Naive thymus-derived CD8-positive, alpha-beta T cell (primary cell): ENCODE results near the gene KCNIP4. TPM values are rescaled to one million over a fixed set of nuclear protein-coding genes. Genes with fewer than 3 reads are reported as not detected.

Experiments
- ATAC-seq, 2 donors: fragments of 150-1000 bp; cut with Tn5 transposase in 1 of 2; sonication (Bioruptor Pico), chemical (Tn5 transposase) in 1 of 2; 1 replicate in 1 of 2; 2 replicates in 1 of 2; pipeline ENCODE4 v1.10.0; 2021; ENCODE audit warnings: mild to moderate bottlenecking in 2 of 2, moderate library complexity in 2 of 2
- POLR2A ChIA-PET: fragments of 350-600 bp; sonication (Branson Sonifier 250); formaldehyde crosslinking; loops from one replicate; lab custom pipeline; 2021; ENCODE audit warnings: antibody characterized with exemption; lab: Charles Lee
- DNase-seq, 10 donors: peaks; one replicate each; pipeline versions ENCODE4 v3.0.0 to v3.0.0-alpha.2; 2020 to 2022
- H3K27ac Mint-ChIP-seq, 10 donors: one replicate each; pipeline ENCODE4 v1.8.0; 2020 to 2022; ENCODE audit warnings: mild to moderate bottlenecking in 10 of 10, mixed read lengths in 10 of 10, moderate library complexity in 4 of 10, inconsistent platforms in 1 of 10
- H3K27me3 Mint-ChIP-seq, 5 donors: one replicate each; pipeline ENCODE4 v1.8.0; 2021 to 2022; ENCODE audit warnings: mixed read lengths in 5 of 5
- H3K36me3 Mint-ChIP-seq, 3 donors: one replicate each; pipeline ENCODE4 v1.8.0; 2020 to 2022; ENCODE audit warnings: mixed read lengths in 3 of 3, mild to moderate bottlenecking in 2 of 3, inconsistent platforms in 1 of 3
- H3K4me1 Mint-ChIP-seq, 4 donors: one replicate each; pipeline ENCODE4 v1.8.0; 2021 to 2022; ENCODE audit warnings: mixed read lengths in 4 of 4
- H3K4me3 Mint-ChIP-seq, 10 donors: one replicate each; pipeline ENCODE4 v1.8.0; 2020 to 2022; ENCODE audit warnings: mild to moderate bottlenecking in 10 of 10, mixed read lengths in 10 of 10, moderate library complexity in 6 of 10, inconsistent platforms in 1 of 10
- H3K9me3 Mint-ChIP-seq, 9 donors: one replicate each; pipeline ENCODE4 v1.8.0; 2020 to 2022; ENCODE audit warnings: mixed read lengths in 9 of 9, mild to moderate bottlenecking in 3 of 9, inconsistent platforms in 1 of 9, moderate library complexity in 1 of 9
- polyA plus RNA-seq, 3 donors: library from polyadenylated mRNA; unstranded; fragments of 300-500 nt; fragmentation: Illumina TruSeq; gene quantifications; one replicate each; pipeline ENCODE4 v1.2.3, GENCODE V29; 2021
- total RNA-seq, 8 experiments: library from RNA in 2 of 8; stranded (reverse) in 2 of 8; gene quantifications; one replicate each; pipeline ENCODE4 v1.2.3 and lab custom pipeline; 2021 to 2026

The KCNIP4 gene
- total and polyA plus RNA-seq, 5 experiments from 2014 or later = 0.19 to 0.36 TPM; not detected in 3

DNA sequence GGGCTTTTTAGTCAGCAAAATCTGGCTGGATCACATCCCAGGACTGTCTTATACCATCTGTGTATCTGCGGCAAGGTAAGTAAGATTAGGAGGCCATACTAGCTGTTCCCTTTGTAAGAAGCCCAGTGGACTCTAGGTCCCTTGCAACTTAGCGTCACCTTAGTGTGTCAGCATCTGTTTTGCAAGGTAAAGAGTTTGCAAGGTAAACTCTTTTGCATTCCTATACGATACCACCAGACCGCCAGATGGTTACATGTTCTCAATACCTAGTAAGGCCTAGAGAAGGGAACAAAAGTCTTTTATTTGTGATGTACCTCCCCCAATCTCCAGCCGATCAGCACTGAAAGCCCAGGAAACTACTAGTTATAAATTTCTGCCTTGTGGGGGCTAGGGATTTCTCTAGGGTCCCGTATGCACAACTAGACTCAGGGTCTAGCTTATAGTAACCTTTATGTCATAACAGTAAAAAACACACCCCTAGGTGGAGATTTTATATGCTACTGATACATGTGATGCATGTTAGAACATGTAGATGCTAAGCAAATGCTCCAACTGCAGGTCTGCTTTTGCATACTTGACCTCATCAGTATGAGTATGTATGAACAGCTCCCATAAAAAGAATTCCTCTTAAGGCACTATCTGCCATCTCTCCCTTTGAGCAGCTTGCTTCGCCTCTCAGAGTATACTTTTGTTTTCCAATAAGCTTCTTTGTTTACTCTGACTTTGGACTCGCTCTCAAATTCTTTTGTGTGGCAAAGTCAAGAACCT is 78.4 kb downstream of the KCNIP4 start:
- H3K27me3 Mint-ChIP-seq = peaks cover 0 to 7% (median 0%) of the 10 kb centered on the region in 5 donors
- no peak overlapping the region for H3K27ac Mint-ChIP-seq
- no peaks in the 10 kb centered on the region for H3K4me1 Mint-ChIP-seq
- DNase-seq = no peak
- no peak overlapping the region for H3K4me3 Mint-ChIP-seq
- no peak for ATAC-seq
- H3K36me3 Mint-ChIP-seq = no peaks in the 10 kb centered on the region
- peaks cover 0 to 22% (median 2%) of the 10 kb centered on the region in 9 donors for H3K9me3 Mint-ChIP-seq
- POLR2A ChIA-PET = no interaction called here

DNA sequence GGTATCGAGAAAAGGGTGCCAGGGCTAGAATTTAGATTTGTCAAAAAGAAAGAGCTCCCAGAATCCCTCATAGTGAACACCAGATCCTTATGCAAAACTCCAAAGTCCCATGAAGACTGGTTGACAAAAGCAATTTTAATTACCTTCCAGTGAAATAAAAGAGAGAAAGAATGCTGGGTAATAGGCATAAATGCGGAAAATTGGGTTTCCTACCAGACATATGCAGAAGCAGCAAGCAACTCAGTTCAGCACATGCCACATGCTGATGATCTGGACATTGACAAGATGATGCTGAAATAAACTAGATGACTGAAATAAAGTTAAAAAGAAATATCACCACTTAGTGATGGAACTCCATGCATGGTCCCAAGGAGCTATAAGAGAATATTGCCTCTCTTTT is 83.9 kb downstream of the KCNIP4 start:
- ATAC-seq = no peak

DNA sequence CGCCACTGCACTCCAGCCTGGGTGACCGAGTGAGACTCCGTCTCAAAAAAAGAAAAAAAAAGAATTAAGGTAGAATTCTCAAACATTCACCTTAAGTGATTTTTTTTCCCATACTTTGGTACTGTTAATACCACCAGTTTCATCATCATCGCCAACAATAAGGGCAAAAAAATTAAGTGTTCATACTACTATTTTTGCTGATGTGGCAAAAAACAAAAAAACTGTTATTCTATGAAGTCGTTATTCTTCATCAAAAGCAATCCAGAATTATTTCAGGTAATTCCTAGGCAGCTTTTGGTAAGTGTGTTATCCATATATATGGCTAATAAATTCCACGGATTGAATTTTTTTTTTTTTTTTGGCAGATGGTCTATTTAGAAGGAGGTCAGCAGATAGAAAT is 85.7 kb downstream of the KCNIP4 start:
- Mint-ChIP-seq H3K27ac (no peak overlapping the region), H3K36me3 (no peaks in the 10 kb centered on the region), H3K4me3 (no peak overlapping the region), H3K27me3 (peaks cover 0 to 11% (median 2%) of the 10 kb centered on the region in 5 donors), H3K4me1 (no peaks in the 10 kb centered on the region), H3K9me3 (peaks cover 0 to 20% (median 2%) of the 10 kb centered on the region in 9 donors)
- POLR2A ChIA-PET = no interaction called here
- DNase-seq (no peak), ATAC-seq (no peak)

More for the DNA sequence above, 83.9 kb downstream of the KCNIP4 start:
- POLR2A ChIA-PET = no interaction called here
- Mint-ChIP-seq H3K36me3 (no peaks in the 10 kb centered on the region), H3K4me3 (no peak overlapping the region), H3K4me1 (no peaks in the 10 kb centered on the region), H3K27me3 (peaks cover 0 to 11% (median 2%) of the 10 kb centered on the region in 5 donors), H3K27ac (no peak overlapping the region), H3K9me3 (peaks cover 0 to 27% (median 2%) of the 10 kb centered on the region in 9 donors)
- no peak for DNase-seq

DNA sequence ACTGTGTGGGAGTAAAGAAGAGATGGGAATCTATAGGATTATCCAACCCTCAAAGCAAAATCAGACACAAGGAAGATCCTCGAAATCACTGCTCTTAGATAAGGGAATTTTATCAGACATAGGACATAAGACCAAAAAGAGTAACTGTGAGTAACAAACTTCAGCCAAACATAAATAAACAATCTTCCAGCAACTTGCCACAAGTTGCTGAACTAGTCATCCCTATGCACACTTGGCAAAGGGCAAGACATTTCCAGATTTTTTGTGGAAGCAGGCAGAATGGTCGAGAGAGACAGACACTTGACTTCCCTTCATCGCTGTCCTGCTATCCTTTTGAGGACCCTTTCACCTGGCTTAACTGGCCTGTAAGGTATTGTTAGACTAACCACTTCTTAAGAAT is 89.6 kb downstream of the KCNIP4 start:
- Mint-ChIP-seq H3K27ac (no peak overlapping the region), H3K9me3 (peaks cover 0 to 11% (median 2%) of the 10 kb centered on the region in 9 donors)

DNA sequence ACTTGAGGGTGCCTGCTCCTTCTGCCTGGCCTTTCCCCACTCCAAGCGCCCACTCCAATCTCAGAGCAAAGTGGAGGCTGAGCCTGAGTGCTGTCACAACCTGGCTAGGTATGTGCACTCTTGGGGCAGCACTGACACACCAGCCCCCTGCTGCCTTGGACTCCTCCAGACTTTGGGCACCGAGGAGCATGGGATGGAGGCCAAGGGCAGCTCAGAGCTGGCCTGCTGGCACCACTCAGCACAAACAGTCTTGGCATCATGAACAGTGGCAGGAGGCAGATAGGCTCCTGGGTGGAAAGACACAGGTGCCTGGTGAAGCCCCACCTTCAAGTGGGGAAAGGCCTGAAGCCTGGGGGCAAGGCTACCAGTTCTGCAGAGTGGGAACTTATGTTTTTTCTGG is 91.8 kb downstream of the KCNIP4 start:
- POLR2A ChIA-PET = no interaction called here
- Mint-ChIP-seq H3K27ac (no peak overlapping the region), H3K27me3 (peaks cover 0 to 5% (median 0%) of the 10 kb centered on the region in 5 donors), H3K36me3 (no peaks in the 10 kb centered on the region), H3K9me3 (peaks cover 0 to 5% (median 2%) of the 10 kb centered on the region in 9 donors), H3K4me1 (no peaks in the 10 kb centered on the region), H3K4me3 (no peak overlapping the region)
- no peak for DNase-seq
- no peak for ATAC-seq

More for the DNA sequence above, 89.6 kb downstream of the KCNIP4 start:
- H3K36me3 Mint-ChIP-seq = no peaks in the 10 kb centered on the region
- POLR2A ChIA-PET = no interaction called here
- H3K27me3 Mint-ChIP-seq = peaks cover 0 to 11% (median 2%) of the 10 kb centered on the region in 5 donors
- no peak overlapping the region for H3K4me3 Mint-ChIP-seq
- ATAC-seq = no peak
- DNase-seq = no peak
- H3K4me1 Mint-ChIP-seq = no peaks in the 10 kb centered on the region

DNA sequence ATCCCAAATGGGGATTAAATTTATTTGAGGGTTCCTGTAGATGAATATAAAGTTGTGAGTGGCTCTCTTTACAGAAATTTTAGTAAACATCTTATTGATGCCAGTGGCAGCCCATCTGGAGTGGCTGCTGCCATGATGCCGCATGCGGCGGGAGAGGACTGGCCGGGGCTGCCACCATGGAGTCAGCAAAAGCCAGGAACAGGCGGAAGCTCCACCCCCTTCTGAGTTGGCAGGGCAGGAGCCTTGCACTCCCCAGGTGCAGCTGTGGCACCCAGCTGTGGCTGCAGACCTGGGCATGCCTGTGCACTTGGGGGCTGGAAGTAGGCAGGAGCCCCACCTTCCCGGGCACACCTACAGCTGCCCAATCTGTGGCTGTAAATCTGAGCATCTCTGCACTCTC is 92.3 kb downstream of the KCNIP4 start:
- ATAC-seq (no peak), DNase-seq (no peak)
- POLR2A ChIA-PET = no interaction called here
- Mint-ChIP-seq H3K4me3 (no peak overlapping the region), H3K4me1 (no peaks in the 10 kb centered on the region), H3K36me3 (no peaks in the 10 kb centered on the region), H3K27me3 (peaks cover 0 to 3% (median 0%) of the 10 kb centered on the region in 5 donors), H3K9me3 (peaks cover 0 to 5% (median 0%) of the 10 kb centered on the region in 9 donors), H3K27ac (no peak overlapping the region)

DNA sequence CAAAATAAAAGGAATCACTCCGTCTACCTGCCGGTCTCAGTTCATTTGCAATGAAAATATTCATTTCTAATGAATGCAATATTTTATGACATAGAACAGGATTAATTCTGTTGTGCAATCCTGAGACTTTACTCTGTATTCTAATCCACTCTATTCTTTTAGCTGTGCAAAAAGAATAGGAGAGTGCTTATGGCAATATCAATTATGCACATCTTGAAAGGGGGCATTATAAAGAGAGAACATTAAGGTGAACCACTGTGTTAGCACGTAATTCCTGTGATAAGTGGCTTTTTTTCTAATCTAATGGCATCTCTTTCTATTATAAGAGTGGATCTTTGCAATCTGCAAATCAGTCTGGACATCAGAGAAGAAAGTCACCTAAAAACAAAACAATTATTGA is 99.5 kb downstream of the KCNIP4 start:
- no peak for DNase-seq
- no peak overlapping the region for H3K4me3 Mint-ChIP-seq
- peaks cover 0 to 6% (median 0%) of the 10 kb centered on the region in 5 donors for H3K27me3 Mint-ChIP-seq
- POLR2A ChIA-PET = no interaction called here
- H3K4me1 Mint-ChIP-seq = no peaks in the 10 kb centered on the region
- ATAC-seq = no peak
- no peak overlapping the region for H3K27ac Mint-ChIP-seq
- no peaks in the 10 kb centered on the region for H3K36me3 Mint-ChIP-seq
- no peaks in the 10 kb centered on the region for H3K9me3 Mint-ChIP-seq

DNA sequence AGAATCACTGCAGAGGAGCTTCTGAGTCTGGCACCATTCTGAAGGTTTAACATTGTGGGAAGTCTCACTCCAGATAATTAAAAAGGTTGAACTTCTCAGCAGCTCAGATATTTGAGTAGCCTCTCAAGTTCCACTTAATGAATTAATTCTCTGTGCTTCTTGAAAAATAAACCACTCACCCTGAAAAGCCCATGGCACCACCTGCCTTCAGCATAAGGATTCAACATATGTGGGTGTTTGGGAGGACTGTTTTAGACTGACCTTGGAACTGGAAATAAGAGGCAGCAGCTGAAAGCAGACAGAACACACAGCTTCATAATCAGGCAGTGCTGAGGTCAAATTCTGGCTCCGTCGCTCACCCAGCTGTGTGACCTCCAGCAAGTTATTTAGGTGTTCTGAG is 100.6 kb downstream of the KCNIP4 start:
- H3K27me3 Mint-ChIP-seq = peaks cover 0 to 6% (median 0%) of the 10 kb centered on the region in 5 donors
- ATAC-seq (no peak), DNase-seq (no peak)
- no peak overlapping the region for H3K27ac Mint-ChIP-seq
- POLR2A ChIA-PET = no interaction called here
- no peak overlapping the region for H3K4me3 Mint-ChIP-seq
- H3K9me3 Mint-ChIP-seq = no peaks in the 10 kb centered on the region
- no peaks in the 10 kb centered on the region for H3K36me3 Mint-ChIP-seq
- H3K4me1 Mint-ChIP-seq = no peaks in the 10 kb centered on the region

DNA sequence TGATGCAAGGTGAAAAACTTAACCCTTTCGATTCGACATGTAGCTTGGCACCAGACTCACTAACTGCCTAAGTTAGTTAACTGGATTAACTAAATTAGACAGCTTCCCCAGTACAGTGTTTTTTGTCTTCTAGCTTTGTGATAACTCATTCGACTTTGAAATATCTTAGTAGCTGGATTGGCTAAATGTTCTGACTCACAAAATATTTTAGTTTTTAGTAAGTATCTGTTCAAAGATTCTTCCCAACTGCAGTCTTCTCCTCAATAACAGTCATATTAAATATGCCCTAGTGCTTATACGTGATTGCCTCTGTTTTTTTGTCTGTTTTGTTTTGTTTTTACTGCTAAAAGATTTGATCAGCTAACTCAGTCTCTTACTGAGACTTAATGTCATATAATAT is 102.9 kb downstream of the KCNIP4 start:
- H3K9me3 Mint-ChIP-seq = no peaks in the 10 kb centered on the region

DNA sequence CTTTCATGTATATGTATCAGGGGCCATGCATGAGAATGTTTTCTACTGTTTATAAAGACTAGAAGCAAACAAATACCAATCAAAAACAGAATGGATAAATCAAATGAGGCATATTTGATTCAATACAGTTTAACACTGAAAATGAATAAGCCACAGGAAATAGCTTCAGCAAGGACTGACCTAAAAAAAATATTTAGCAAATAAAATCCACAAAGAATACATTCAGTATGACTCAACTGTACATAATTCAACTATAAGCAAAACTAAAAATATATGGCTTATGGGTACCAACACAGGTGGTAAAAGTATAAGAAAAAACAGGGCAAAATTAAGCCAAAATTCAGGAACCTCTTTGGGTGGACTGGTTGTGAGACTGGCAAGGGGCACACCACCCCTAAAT is 112.9 kb downstream of the KCNIP4 start:
- Mint-ChIP-seq H3K4me1 (no peaks in the 10 kb centered on the region), H3K4me3 (no peak overlapping the region), H3K9me3 (peaks cover 0 to 11% (median 3%) of the 10 kb centered on the region in 9 donors), H3K27ac (no peak overlapping the region), H3K27me3 (no peaks in the 10 kb centered on the region), H3K36me3 (no peaks in the 10 kb centered on the region)
- ATAC-seq = no peak
- POLR2A ChIA-PET = no interaction called here
- no peak for DNase-seq

More for the DNA sequence above, 102.9 kb downstream of the KCNIP4 start:
- Mint-ChIP-seq H3K27ac (no peak overlapping the region), H3K36me3 (no peaks in the 10 kb centered on the region), H3K4me3 (no peak overlapping the region), H3K4me1 (no peaks in the 10 kb centered on the region), H3K27me3 (peaks cover 0 to under 1% (median 0%) of the 10 kb centered on the region in 5 donors)
- ATAC-seq (no peak), DNase-seq (no peak)
- POLR2A ChIA-PET = no interaction called here

DNA sequence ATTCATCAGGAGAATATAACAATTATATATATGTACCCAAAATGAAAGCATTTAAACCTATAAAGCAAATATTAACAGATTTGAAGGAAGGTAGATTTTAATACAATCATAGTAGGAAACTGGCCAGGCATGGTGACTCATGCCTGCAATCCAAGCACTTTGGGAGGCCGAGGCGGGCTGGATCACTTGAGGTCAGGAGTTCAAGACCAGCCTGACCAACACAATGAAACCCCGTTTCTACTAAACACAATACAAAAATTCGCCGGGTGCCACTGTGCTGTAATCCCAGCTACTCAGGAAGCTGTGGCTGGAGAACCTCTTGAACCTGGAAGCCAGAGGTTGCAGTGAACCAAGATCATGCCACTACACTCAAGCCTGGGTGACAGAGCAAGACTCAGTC is 118.3 kb downstream of the KCNIP4 start:
- Mint-ChIP-seq H3K36me3 (no peaks in the 10 kb centered on the region), H3K27ac (no peak overlapping the region), H3K4me3 (no peak overlapping the region), H3K4me1 (no peaks in the 10 kb centered on the region), H3K27me3 (peaks cover 0 to 4% (median 0%) of the 10 kb centered on the region in 5 donors), H3K9me3 (peaks cover 0 to 11% (median 2%) of the 10 kb centered on the region in 9 donors)
- ATAC-seq = no peak
- POLR2A ChIA-PET = no interaction called here
- DNase-seq = no peak

DNA sequence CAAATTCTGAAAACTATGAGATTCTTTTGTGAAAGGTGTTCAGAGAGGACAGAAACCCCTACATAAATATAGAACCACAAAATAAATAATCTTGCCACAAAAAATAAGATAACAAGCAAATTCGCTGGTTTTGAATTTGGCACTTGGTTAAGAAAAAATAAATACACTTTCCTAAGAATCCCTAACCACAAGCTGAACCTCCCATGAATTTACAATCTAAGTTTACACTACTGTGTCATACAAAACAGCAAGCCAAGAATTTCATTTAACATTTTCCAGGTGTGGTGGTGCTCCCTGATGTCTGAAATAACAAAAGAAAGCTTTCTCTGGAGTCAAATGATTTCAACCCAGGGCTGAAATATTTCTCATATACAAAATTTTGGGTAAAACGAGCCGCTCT is 121.0 kb downstream of the KCNIP4 start:
- ATAC-seq (no peak), DNase-seq (no peak)
- Mint-ChIP-seq H3K27ac (no peak overlapping the region), H3K4me1 (no peaks in the 10 kb centered on the region), H3K36me3 (no peaks in the 10 kb centered on the region), H3K4me3 (no peak overlapping the region), H3K9me3 (peaks cover 0 to 10% (median 2%) of the 10 kb centered on the region in 9 donors), H3K27me3 (peaks cover 0 to 7% (median 3%) of the 10 kb centered on the region in 5 donors)
- POLR2A ChIA-PET = no interaction called here

DNA sequence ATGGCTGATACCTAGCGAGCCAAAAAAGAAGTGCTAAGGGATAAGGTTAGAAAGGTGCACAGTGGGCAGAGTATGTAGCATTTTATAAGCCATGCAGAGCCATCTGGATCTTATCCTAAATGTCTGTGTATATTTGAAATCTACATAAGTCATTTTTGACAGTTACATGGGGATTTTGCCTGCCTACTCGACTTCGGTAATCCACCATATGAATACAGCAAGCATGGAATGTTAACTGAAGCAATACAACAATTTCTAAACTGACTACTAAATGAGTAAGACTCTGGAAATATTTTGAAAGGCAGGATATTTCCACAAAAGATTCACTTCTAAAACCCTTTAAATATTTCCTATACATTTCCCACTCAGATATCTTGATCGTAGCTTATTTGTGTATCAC is 122.5 kb downstream of the KCNIP4 start:
- Mint-ChIP-seq H3K9me3 (peaks cover 0 to 2% (median 0%) of the 10 kb centered on the region in 9 donors), H3K36me3 (no peaks in the 10 kb centered on the region), H3K27ac (no peak overlapping the region), H3K4me1 (no peaks in the 10 kb centered on the region), H3K27me3 (peaks cover 0 to 7% (median 3%) of the 10 kb centered on the region in 5 donors), H3K4me3 (no peak overlapping the region)
- POLR2A ChIA-PET = no interaction called here
- no peak for DNase-seq
- ATAC-seq = no peak
